GM12878 (cell line): ENCODE data around the gene ANKDD1B. TPM values are rescaled to one million over a fixed set of nuclear protein-coding genes. Genes with fewer than 3 reads are reported as not detected.

ENCODE experiments used
- ATAC-seq: fragments of 200-7000 bp; cut with Tn5 transposase; 3 replicates; pipeline ENCODE4 v1.9.1; 2020; ENCODE audit warnings: mild to moderate bottlenecking, moderate library complexity
- BruUV-seq: library from RNA; stranded (reverse); fragments of 400-500 nt; replicated peaks from 2 replicates; lab custom pipeline; 2021; lab: Mats Ljungman, UMichigan
- CTCF ChIA-PET: fragments of 300-600 bp; sonication (Branson Sonifier 250); formaldehyde crosslinking; extraction: SDS; loops from one replicate; lab custom pipeline; 2021; ENCODE audit warnings: inconsistent platforms; lab: Yijun Ruan, JAX
- POLR2A ChIA-PET: fragments of 350-600 bp; formaldehyde crosslinking; extraction: SDS; loops from one replicate; lab custom pipeline; 2021; ENCODE audit warnings: inconsistent platforms; lab: Charles Lee
- RAD21 ChIA-PET: fragments of 300-600 bp; sonication (Branson Sonifier 250); formaldehyde crosslinking; loops from one replicate; lab custom pipeline; 2023; ENCODE audit warnings: antibody characterized with exemption; ENCODE audit not compliant: unreplicated experiment; lab: Charles Lee
- SMC1A ChIA-PET: fragments of 300-600 bp; sonication (Branson Sonifier 250); formaldehyde crosslinking; loops from one replicate; lab custom pipeline; 2023; ENCODE audit not compliant: unreplicated experiment, uncharacterized antibody; lab: Charles Lee
- DNase-seq: peaks from one replicate; pipeline ENCODE4 v3.0.0-alpha.2; 2011; ENCODE audit warnings: low read depth, low spot score
- FAIRE-seq: peaks from 3 replicates; lab custom pipeline; 2011; peaks lifted over from hg19 to GRCh38; lab: Jason Lieb, UNC
- H2AFZ ChIP-seq: 2 replicates; pipeline ENCODE4 v1.6.0; 2011; ENCODE audit warnings: low read depth, low read length, control low read depth; ENCODE audit not compliant: control insufficient read depth
- H3K27ac ChIP-seq: 2 replicates; pipeline ENCODE4 v1.5.1; 2011; ENCODE audit warnings: control low read depth; ENCODE audit not compliant: control insufficient read depth, insufficient read depth
- H3K27me3 ChIP-seq, 2 experiments: replicated peaks in 1 of 2; 2 replicates each; pipeline versions ENCODE4 v1.6.0 to v1.6.1; 2011; ENCODE audit warnings: low read length in 1 of 2; ENCODE audit not compliant: control insufficient read depth in 2 of 2, insufficient read depth in 2 of 2
- H3K36me3 ChIP-seq, 2 experiments: 2 replicates each; pipeline ENCODE4 v1.5.1; 2011; ENCODE audit warnings: low read length in 1 of 2; ENCODE audit not compliant: control insufficient read depth in 2 of 2, insufficient read depth in 2 of 2
- H3K4me1 ChIP-seq: 2 replicates; pipeline ENCODE4 v1.6.1; 2011; ENCODE audit warnings: mild to moderate bottlenecking, low read length, moderate library complexity, mixed read lengths; ENCODE audit not compliant: control insufficient read depth, insufficient read depth
- H3K4me2 ChIP-seq: 2 replicates; pipeline ENCODE4 v1.6.0; 2011; ENCODE audit warnings: control low read depth; ENCODE audit not compliant: control insufficient read depth, insufficient read depth
- H3K4me3 ChIP-seq: fragments of 200-600 bp; sonication (generic); 2 replicates; pipeline ENCODE4 v1.5.1; 2016
- H3K79me2 ChIP-seq: 2 replicates; pipeline ENCODE4 v1.6.0; 2011; ENCODE audit warnings: low read length; ENCODE audit not compliant: control insufficient read depth, insufficient read depth
- H3K9ac ChIP-seq: 2 replicates; pipeline ENCODE4 v1.8.0; 2011; ENCODE audit warnings: low read length, control low read depth, mixed read lengths; ENCODE audit not compliant: control insufficient read depth, insufficient read depth
- H3K9me3 ChIP-seq: replicated peaks from 3 replicates; pipeline ENCODE4 v1.5.1; 2011; ENCODE audit warnings: mild to moderate bottlenecking, low read length; ENCODE audit not compliant: control insufficient read depth, insufficient read depth
- H4K20me1 ChIP-seq: 2 replicates; pipeline ENCODE4 v1.6.0; 2011; ENCODE audit not compliant: control insufficient read depth, insufficient read depth
- BRCA1 ChIP-seq: IDR thresholded peaks from 2 replicates; pipeline ENCODE4 v1.6.1; 2011; ENCODE audit warnings: low read depth, low read length, improper control_type of control experiment
- CHD2 ChIP-seq: IDR thresholded peaks from 2 replicates; pipeline ENCODE4 v1.6.1; 2011; ENCODE audit warnings: low read depth, low read length, improper control_type of control experiment, borderline replicate concordance
- DPF2 ChIP-seq: fragments of 450-650 bp; IDR thresholded peaks from 2 replicates; pipeline ENCODE4 v1.6.1; 2017; ENCODE audit warnings: mild to moderate bottlenecking
- FOXM1 ChIP-seq: IDR thresholded peaks from 2 replicates; pipeline ENCODE4 v1.6.1; 2012; ENCODE audit warnings: low read depth, mild to moderate bottlenecking, inconsistent platforms, low read length, moderate library complexity
- GABPA ChIP-seq: IDR thresholded peaks from 2 replicates; pipeline ENCODE4 v1.6.1; 2014; ENCODE audit warnings: antibody characterized with exemption, low read depth, mild to moderate bottlenecking, inconsistent platforms
- KDM1A ChIP-seq: fragments of 200-600 bp; sonication (generic); IDR thresholded peaks from 2 replicates; pipeline ENCODE4 v1.6.1; 2016; ENCODE audit warnings: borderline replicate concordance
- MTA3 ChIP-seq: IDR thresholded peaks from 2 replicates; pipeline ENCODE4 v1.6.1; 2012; ENCODE audit warnings: low read length, inconsistent platforms, borderline replicate concordance
- NFYB ChIP-seq: IDR thresholded peaks from 2 replicates; pipeline ENCODE4 v1.6.1; 2011; ENCODE audit warnings: low read depth, mild to moderate bottlenecking, low read length, improper control_type of control experiment, moderate library complexity; ENCODE audit not compliant: insufficient read depth
- POLR2A ChIP-seq: IDR thresholded peaks from 2 replicates; pipeline ENCODE4 v1.6.1; 2011; ENCODE audit warnings: low read depth, mild to moderate bottlenecking, low read length
- SIN3A ChIP-seq: IDR thresholded peaks from 2 replicates; pipeline ENCODE4 v1.6.1; 2012; ENCODE audit warnings: low read depth, low read length, improper control_type of control experiment
- TCF3 ChIP-seq: IDR thresholded peaks from 2 replicates; pipeline ENCODE4 v1.6.1; 2012; ENCODE audit warnings: low read depth, mild to moderate bottlenecking, low read length, borderline replicate concordance; ENCODE audit not compliant: insufficient read depth
- ZNF384 ChIP-seq: IDR thresholded peaks from 2 replicates; pipeline ENCODE4 v1.6.1; 2012; ENCODE audit warnings: low read depth, mild to moderate bottlenecking, low read length, improper control_type of control experiment, borderline replicate concordance
- WGBS: methylation state at CpG from one replicate; pipeline ENCODE4 v1.1.6; 2016; ENCODE audit warnings: low lambda C conversion rate; ENCODE audit not compliant: insufficient replicate concordance, insufficient coverage; ENCODE audit errors: missing lambda C conversion rate; 5-methylcytosine and 5-hydroxymethylcytosine counted together
- in situ Hi-C: fragments of 300-500 bp; cut with MboI; formaldehyde crosslinking; loops from 9 replicates; pipeline ENCODE4 v1.14.3; 2018; ENCODE audit warnings: mixed read lengths
- intact Hi-C: fragments of 100-400 bp; cut with micrococcal nuclease; formaldehyde crosslinking; loops from one replicate; pipeline ENCODE4 v1.14.2; 2022; ENCODE audit not compliant: unreplicated experiment
- polyA plus RNA-seq, 11 experiments: library from polyadenylated mRNA; depleted of rRNA in 4 of 11; unstranded in 6 of 11; stranded (reverse) in 5 of 11; fragments of >200 nt; fragmentation: Nextera tagmentation in 4 of 11; fragmentation: Illumina TruSeq in 1 of 11; extraction: Ambion mirVana in 4 of 11; extraction: Trizol in 1 of 11; gene quantifications; 1 replicate in 1 of 11; 2 replicates in 10 of 11; pipeline versions ENCODE4 v1.2.1 to v1.2.3, GENCODE V29; 2011 to 2016; ENCODE audit warnings: inconsistent platforms in 2 of 11, missing spikeins in 2 of 11, low read depth in 1 of 11
- total RNA-seq, 4 experiments: library from RNA; depleted of rRNA in 3 of 4; stranded (reverse); fragments of >200 nt in 3 of 4; fragmentation: Illumina TruSeq in 1 of 4; extraction: Trizol in 1 of 4; gene quantifications; 2 replicates each; pipeline versions ENCODE4 v1.2.1 to v1.2.3, GENCODE V29; 2013 to 2021
- TF ChIP-seq, protein P1 (sequence below): fragments of 450-650 bp; IDR thresholded peaks from 2 replicates; pipeline ENCODE4 v1.6.1; 2017; ENCODE audit warnings: mild to moderate bottlenecking, moderate library complexity
- TF ChIP-seq, protein P2 (sequence below): fragments of 450-650 bp; IDR thresholded peaks from 2 replicates; pipeline ENCODE4 v1.6.1; 2016; ENCODE audit warnings: mild to moderate bottlenecking

ANKDD1B gene
- total and polyA plus RNA-seq, 10 of the 15 experiments (the other 5 are each of a cell fraction or from before 2014, with no cell fraction given), result 0.34 to 2.4 (median 0.80) TPM

- TF ChIP-seq, protein P1, sequence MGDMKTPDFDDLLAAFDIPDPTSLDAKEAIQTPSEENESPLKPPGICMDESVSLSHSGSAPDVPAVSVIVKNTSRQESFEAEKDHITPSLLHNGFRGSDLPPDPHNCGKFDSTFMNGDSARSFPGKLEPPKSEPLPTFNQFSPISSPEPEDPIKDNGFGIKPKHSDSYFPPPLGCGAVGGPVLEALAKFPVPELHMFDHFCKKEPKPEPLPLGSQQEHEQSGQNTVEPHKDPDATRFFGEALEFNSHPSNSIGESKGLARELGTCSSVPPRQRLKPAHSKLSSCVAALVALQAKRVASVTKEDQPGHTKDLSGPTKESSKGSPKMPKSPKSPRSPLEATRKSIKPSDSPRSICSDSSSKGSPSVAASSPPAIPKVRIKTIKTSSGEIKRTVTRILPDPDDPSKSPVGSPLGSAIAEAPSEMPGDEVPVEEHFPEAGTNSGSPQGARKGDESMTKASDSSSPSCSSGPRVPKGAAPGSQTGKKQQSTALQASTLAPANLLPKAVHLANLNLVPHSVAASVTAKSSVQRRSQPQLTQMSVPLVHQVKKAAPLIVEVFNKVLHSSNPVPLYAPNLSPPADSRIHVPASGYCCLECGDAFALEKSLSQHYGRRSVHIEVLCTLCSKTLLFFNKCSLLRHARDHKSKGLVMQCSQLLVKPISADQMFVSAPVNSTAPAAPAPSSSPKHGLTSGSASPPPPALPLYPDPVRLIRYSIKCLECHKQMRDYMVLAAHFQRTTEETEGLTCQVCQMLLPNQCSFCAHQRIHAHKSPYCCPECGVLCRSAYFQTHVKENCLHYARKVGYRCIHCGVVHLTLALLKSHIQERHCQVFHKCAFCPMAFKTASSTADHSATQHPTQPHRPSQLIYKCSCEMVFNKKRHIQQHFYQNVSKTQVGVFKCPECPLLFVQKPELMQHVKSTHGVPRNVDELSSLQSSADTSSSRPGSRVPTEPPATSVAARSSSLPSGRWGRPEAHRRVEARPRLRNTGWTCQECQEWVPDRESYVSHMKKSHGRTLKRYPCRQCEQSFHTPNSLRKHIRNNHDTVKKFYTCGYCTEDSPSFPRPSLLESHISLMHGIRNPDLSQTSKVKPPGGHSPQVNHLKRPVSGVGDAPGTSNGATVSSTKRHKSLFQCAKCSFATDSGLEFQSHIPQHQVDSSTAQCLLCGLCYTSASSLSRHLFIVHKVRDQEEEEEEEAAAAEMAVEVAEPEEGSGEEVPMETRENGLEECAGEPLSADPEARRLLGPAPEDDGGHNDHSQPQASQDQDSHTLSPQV, result no peak
- no peak for TF ChIP-seq ZNF384
- TF ChIP-seq, protein P2, sequence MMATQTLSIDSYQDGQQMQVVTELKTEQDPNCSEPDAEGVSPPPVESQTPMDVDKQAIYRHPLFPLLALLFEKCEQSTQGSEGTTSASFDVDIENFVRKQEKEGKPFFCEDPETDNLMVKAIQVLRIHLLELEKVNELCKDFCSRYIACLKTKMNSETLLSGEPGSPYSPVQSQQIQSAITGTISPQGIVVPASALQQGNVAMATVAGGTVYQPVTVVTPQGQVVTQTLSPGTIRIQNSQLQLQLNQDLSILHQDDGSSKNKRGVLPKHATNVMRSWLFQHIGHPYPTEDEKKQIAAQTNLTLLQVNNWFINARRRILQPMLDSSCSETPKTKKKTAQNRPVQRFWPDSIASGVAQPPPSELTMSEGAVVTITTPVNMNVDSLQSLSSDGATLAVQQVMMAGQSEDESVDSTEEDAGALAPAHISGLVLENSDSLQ, result peak; percentile 86
Measured at GRCh38 chr5:75717082-75717922, 106.0 kb downstream of the ANKDD1B start, which contains the start of gene POC5 (continued).

GRCh38 chr5:75720882-75721281 is 109.6 kb downstream of the ANKDD1B start:
- no peak for FAIRE-seq
- POLR2A ChIA-PET, result no interaction called here
- Histone ChIP-seq H3K4me1 (no peaks in the 10 kb centered on the region), H3K79me2 (peaks cover 12% of the 10 kb centered on the region), H3K9ac (no peak overlapping the region), H3K4me2 (no peak overlapping the region), H3K4me3 (no peak overlapping the region), H3K27me3 (no peaks in the 10 kb centered on the region; a peak in 1 of 4 replicates), H3K27ac (no peak overlapping the region), H3K9me3 (no peaks in the 10 kb centered on the region; the same call in 2 of the 3 replicates), H3K36me3 (no peaks in the 10 kb centered on the region), H4K20me1 (no peaks in the 10 kb centered on the region), H2AFZ (no peak overlapping the region)
- DNase-seq, result no peak
- no peak for ATAC-seq
- 92% methylated on average over 5 of the region's 5 CpGs for WGBS
- in situ Hi-C loops, result no loop called here
- SMC1A ChIA-PET, result no interaction called here
- no TSS peak for BruUV-seq
- CTCF ChIA-PET, result no interaction called here
- TF ChIP-seq BRCA1 (no peak), GABPA (no peak), MTA3 (no peak), CHD2 (no peak), NFYB (no peak), FOXM1 (no peak), POLR2A (no peak), KDM1A (no peak), DPF2 (no peak), TCF3 (no peak), SIN3A (no peak)
- RAD21 ChIA-PET, result no interaction called here
- intact Hi-C loops, result no loop called here
